22Rv1 (cell line): Measurements from ENCODE around the gene LEMD3.

ENCODE experiments used
- CTCF ChIP-seq: fragments of 450-650 bp; IDR thresholded peaks from 2 replicates; pipeline ENCODE4 v1.5.1; 2017; ENCODE audit warnings: mild to moderate bottlenecking
- ZFX ChIP-seq: fragments of 450-650 bp; IDR thresholded peaks from 2 replicates; pipeline ENCODE4 v1.6.1; 2017; ENCODE audit warnings: antibody characterized with exemption, borderline replicate concordance

GRCh38 chr12:65152596-65152995 lies 16.8 kb upstream of the LEMD3 start:
- no peak for TF ChIP-seq CTCF
- no peak for TF ChIP-seq ZFX
